Activated CD8-positive, alpha-beta T cell treated with anti-CD3 and anti-CD28 coated beads, Interleukin-2, amount 10 ng/mL, durations not matched to agents 7 days and 5 days (primary cell): Measurements from ENCODE around the gene TMEM59. TPM values are rescaled to one million over a fixed set of nuclear protein-coding genes. Genes with fewer than 3 reads are reported as not detected.
A peak's percentile ranks its signal among the peaks of the same experiment; 100 is the strongest.

ENCODE experiments used
- ATAC-seq: fragments of 150-1000 bp; cut with Tn5 transposase; one replicate; pipeline ENCODE4 v1.10.0; 2021; ENCODE audit warnings: moderate library complexity
- CTCF ChIA-PET: fragments of 350-600 bp; sonication (Branson Sonifier 250); formaldehyde crosslinking; loops from one replicate; lab custom pipeline; 2021; ENCODE audit warnings: antibody characterized with exemption; lab: Charles Lee
- POLR2A ChIA-PET: fragments of 350-600 bp; sonication (Branson Sonifier 250); formaldehyde crosslinking; loops from one replicate; lab custom pipeline; 2021; ENCODE audit warnings: antibody characterized with exemption; lab: Charles Lee
- DNase-seq: peaks from one replicate; pipeline ENCODE4 v3.0.0-alpha.2; 2020
- H3K27ac Mint-ChIP-seq: one replicate; pipeline ENCODE4 v1.8.0; 2021; ENCODE audit warnings: mild to moderate bottlenecking, mixed read lengths
- H3K27me3 Mint-ChIP-seq: one replicate; pipeline ENCODE4 v1.8.0; 2021; ENCODE audit warnings: low read depth, mixed read lengths
- H3K36me3 Mint-ChIP-seq: one replicate; pipeline ENCODE4 v1.8.0; 2021; ENCODE audit warnings: low read depth, mixed read lengths
- H3K4me1 Mint-ChIP-seq: one replicate; pipeline ENCODE4 v1.8.0; 2021; ENCODE audit warnings: low read depth, mixed read lengths
- H3K4me3 Mint-ChIP-seq: one replicate; pipeline ENCODE4 v1.8.0; 2021; ENCODE audit warnings: mild to moderate bottlenecking, mixed read lengths
- H3K9me3 Mint-ChIP-seq: one replicate; pipeline ENCODE4 v1.8.0; 2022; ENCODE audit warnings: mixed read lengths; ENCODE audit not compliant: insufficient read depth
- total RNA-seq, 2 experiments: library from RNA; stranded (reverse); gene quantifications; one replicate each; pipeline ENCODE4 v1.2.3, GENCODE V29; 2021

The TMEM59 gene
- total RNA-seq, 2 experiments from 2014 or later = 154 to 156 TPM

GRCh38 chr1:54086754-54087153, 33.8 kb upstream of the TMEM59 start:
- no peak for ATAC-seq
- POLR2A ChIA-PET = no interaction called here
- no peak for DNase-seq
- Mint-ChIP-seq H3K27me3 (no peaks in the 10 kb centered on the region), H3K4me1 (peaks cover 3% of the 10 kb centered on the region), H3K9me3 (no peaks in the 10 kb centered on the region), H3K27ac (no peak overlapping the region), H3K36me3 (peaks cover 2% of the 10 kb centered on the region), H3K4me3 (no peak overlapping the region)
- CTCF ChIA-PET = interaction anchor here (1.1 kb wide), 1 partner anchor 17 kb away, joined by 3 read pairs; no protein-coding TSS in a partner anchor

DNA sequence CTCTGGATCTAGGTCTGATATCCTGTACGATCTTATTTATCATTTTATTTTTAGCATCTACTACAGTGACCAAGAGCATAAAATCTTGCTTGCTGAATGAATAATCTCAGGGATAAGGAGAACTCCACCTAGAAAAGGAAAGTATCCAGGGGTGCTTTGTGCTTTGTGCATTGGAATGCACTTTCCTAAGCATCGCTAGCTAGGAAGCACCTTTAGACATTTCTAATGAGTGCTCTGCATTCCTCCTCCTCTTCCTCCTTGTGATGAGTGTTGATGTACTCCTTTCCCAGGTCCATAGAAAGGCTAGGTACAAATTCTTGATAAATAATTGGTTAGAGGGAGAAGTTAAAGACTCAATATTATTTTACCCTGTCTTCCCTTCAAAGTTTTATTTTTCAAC, 31.8 kb upstream of the TMEM59 start:
- H3K4me1 Mint-ChIP-seq = peaks cover 6% of the 10 kb centered on the region
- no peak for DNase-seq
- CTCF ChIA-PET = interaction anchor here (1.2 to 5.2 kb wide), 2 partner anchors 9 to 13 kb away, joined by 4 to 38 read pairs; no protein-coding TSS in a partner anchor
- H3K36me3 Mint-ChIP-seq = peaks cover 2% of the 10 kb centered on the region
- no peaks in the 10 kb centered on the region for H3K27me3 Mint-ChIP-seq
- H3K9me3 Mint-ChIP-seq = no peaks in the 10 kb centered on the region
- no peak overlapping the region for H3K4me3 Mint-ChIP-seq
- H3K27ac Mint-ChIP-seq = no peak overlapping the region
- POLR2A ChIA-PET = no interaction called here
- ATAC-seq = no peak

- DNase-seq (peak; percentile 74), ATAC-seq (peak; percentile 94)
- H3K27ac Mint-ChIP-seq = no peak overlapping the region
- H3K4me1 Mint-ChIP-seq = peaks cover 8% of the 10 kb centered on the region
- H3K27me3 Mint-ChIP-seq = no peaks in the 10 kb centered on the region
- CTCF ChIA-PET = interaction anchor here (0.8 to 5.2 kb wide), 16 partner anchors 9 to 408 kb away, joined by 3 to 38 read pairs (median 6); partner anchors contain the start of genes CYB5RL, MRPL37 and TCEANC2
- H3K4me3 Mint-ChIP-seq = no peak overlapping the region
- POLR2A ChIA-PET = no interaction called here
- no peaks in the 10 kb centered on the region for H3K36me3 Mint-ChIP-seq
- no peaks in the 10 kb centered on the region for H3K9me3 Mint-ChIP-seq
These were observed 28.6 kb upstream of the TMEM59 start for GRCh38 chr1:54081306-54082270.

GRCh38 chr1:54080598-54081049, 27.6 kb upstream of the TMEM59 start:
- no peaks in the 10 kb centered on the region for H3K9me3 Mint-ChIP-seq
- H3K36me3 Mint-ChIP-seq = no peaks in the 10 kb centered on the region

DNA sequence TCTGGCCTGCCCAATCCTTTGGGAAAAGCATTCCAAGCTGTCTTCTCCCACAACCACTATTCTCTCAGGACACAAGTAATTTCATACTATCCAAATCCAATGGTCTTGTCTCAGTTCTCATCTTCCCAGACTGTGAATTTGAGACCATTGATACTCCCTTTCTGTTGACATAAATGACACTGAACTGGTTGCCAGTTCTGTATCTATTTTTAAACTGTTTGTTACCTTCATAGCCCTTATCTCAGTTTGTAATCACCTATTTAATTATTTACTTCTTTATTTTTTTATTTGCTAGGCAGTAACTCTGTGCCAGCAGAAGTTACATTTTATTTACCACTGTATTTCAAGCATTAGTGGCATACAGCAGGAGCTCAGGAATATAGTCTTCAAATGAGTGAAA, 24.4 kb upstream of the TMEM59 start:
- peaks cover 8% of the 10 kb centered on the region for H3K4me1 Mint-ChIP-seq
- no peak for ATAC-seq

More at GRCh38 chr1:54080598-54081049, 27.6 kb upstream of the TMEM59 start:
- ChIA-PET CTCF (interaction anchor here (0.7 to 5.2 kb wide), 9 partner anchors 9 to 409 kb away, joined by 3 to 38 read pairs (median 6); no protein-coding TSS in a partner anchor), POLR2A (no interaction called here)
- no peak for DNase-seq
- no peaks in the 10 kb centered on the region for H3K27me3 Mint-ChIP-seq
- no peak for ATAC-seq
- no peak overlapping the region for H3K27ac Mint-ChIP-seq
- no peak overlapping the region for H3K4me3 Mint-ChIP-seq
- H3K4me1 Mint-ChIP-seq = peaks cover 8% of the 10 kb centered on the region

DNA sequence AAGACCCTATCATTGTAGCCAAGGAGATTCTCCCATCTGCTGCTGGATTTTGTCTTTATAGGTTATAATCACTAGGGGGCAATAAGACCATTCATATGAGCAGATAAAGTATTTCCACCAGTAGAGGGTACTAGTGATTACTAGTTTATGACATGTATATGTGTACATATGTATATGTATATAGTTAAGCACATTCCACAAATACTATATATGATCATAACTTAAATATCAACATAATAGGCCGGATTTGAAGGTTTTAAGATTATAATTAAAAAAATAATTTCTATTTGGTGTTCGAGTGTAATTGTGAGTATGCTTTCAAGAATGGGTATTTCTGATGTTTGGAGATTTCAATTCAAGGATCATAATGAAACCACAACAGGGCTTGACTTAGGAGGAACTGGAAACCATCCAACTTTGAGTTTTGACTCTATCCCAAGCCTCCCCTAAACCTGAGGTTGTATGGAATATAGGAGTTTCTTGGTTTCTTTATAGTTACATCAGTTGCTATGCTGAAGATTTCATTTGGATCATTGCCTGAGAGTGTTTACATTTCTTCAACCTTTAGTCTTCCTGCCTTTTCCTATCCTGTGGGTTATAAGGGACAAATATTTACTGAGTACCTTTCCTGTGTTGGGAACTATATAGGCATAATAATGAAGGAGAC, 17.3 kb upstream of the TMEM59 start:
- Mint-ChIP-seq H3K9me3 (no peaks in the 10 kb centered on the region), H3K27me3 (no peaks in the 10 kb centered on the region), H3K36me3 (peaks cover 7% of the 10 kb centered on the region), H3K4me1 (no peaks in the 10 kb centered on the region), H3K4me3 (no peak overlapping the region), H3K27ac (no peak overlapping the region)
- POLR2A ChIA-PET = no interaction called here
- peak; percentile 81 for ATAC-seq
- CTCF ChIA-PET = interaction anchor here (0.8 to 5.6 kb wide), 6 partner anchors 12 to 419 kb away, joined by 3 to 38 read pairs (median 4); partner anchors contain the start of genes TCEANC2 and TMEM59
- no peak for DNase-seq

More for the DNA sequence above, 24.4 kb upstream of the TMEM59 start:
- Mint-ChIP-seq H3K36me3 (no peaks in the 10 kb centered on the region), H3K9me3 (no peaks in the 10 kb centered on the region), H3K27me3 (no peaks in the 10 kb centered on the region), H3K27ac (no peak overlapping the region), H3K4me3 (no peak overlapping the region)
- DNase-seq = no peak
- CTCF ChIA-PET = interaction anchor here (1.0 to 1.7 kb wide), 2 partner anchors 28 to 412 kb away, joined by 4 read pairs; no protein-coding TSS in a partner anchor
- POLR2A ChIA-PET = no interaction called here

DNA sequence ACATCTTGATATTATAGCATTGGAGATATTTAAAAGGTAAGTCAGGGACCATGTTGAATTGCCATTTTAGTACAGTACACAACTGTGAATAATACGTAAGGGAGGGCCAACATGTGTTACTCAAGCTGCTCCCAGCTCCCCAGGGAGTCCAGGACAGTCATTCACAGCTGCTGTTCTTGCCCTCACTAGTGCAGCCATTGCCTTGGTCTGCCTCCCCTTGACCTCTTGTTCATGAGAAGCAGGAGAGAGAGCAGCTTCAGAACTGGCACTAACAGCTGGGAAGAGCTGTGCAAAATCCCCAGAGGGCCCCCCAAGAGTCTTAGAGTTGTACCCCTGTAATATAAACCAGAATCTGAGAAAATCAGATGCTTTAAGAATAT, 16.8 kb upstream of the TMEM59 start:
- CTCF ChIA-PET = interaction anchor here (0.8 to 5.6 kb wide), 7 partner anchors 12 to 420 kb away, joined by 3 to 38 read pairs (median 3); partner anchors contain the start of genes TCEANC2 and TMEM59

GRCh38 chr1:54064299-54064698, 11.3 kb upstream of the TMEM59 start:
- no peak for DNase-seq
- no peak overlapping the region for H3K4me3 Mint-ChIP-seq
- H3K4me1 Mint-ChIP-seq = no peaks in the 10 kb centered on the region
- ATAC-seq = no peak
- peaks cover 2% of the 10 kb centered on the region for H3K36me3 Mint-ChIP-seq
- no peak overlapping the region for H3K27ac Mint-ChIP-seq
- POLR2A ChIA-PET = no interaction called here
- H3K27me3 Mint-ChIP-seq = no peaks in the 10 kb centered on the region
- CTCF ChIA-PET = interaction anchor here (1.7 kb wide), 1 partner anchor 12 kb away, joined by 4 read pairs; no protein-coding TSS in a partner anchor
- H3K9me3 Mint-ChIP-seq = no peaks in the 10 kb centered on the region

More for the DNA sequence above, 16.8 kb upstream of the TMEM59 start:
- Mint-ChIP-seq H3K27me3 (no peaks in the 10 kb centered on the region), H3K27ac (no peak overlapping the region), H3K9me3 (no peaks in the 10 kb centered on the region), H3K4me3 (no peak overlapping the region), H3K4me1 (no peaks in the 10 kb centered on the region), H3K36me3 (peaks cover 7% of the 10 kb centered on the region)
- POLR2A ChIA-PET = no interaction called here
- ATAC-seq (no peak), DNase-seq (no peak)

GRCh38 chr1:54054438-54054749, 1.4 kb upstream of the TMEM59 start:
- Mint-ChIP-seq H3K27me3 (no peaks in the 10 kb centered on the region), H3K4me1 (peaks cover 26% of the 10 kb centered on the region), H3K36me3 (peaks cover 29% of the 10 kb centered on the region), H3K9me3 (no peaks in the 10 kb centered on the region), H3K27ac (no peak overlapping the region), H3K4me3 (no peak overlapping the region)
- peak; percentile 27 for DNase-seq
- ChIA-PET POLR2A (interaction anchor here (1.8 kb wide), 1 partner anchor 233 kb away, joined by 4 read pairs; no protein-coding TSS in a partner anchor), CTCF (interaction anchor here (1.0 to 2.2 kb wide), 3 partner anchors 28 to 665 kb away, joined by 3 to 7 read pairs (median 3); partner anchors contain the start of gene IFT25)
- no peak for ATAC-seq

DNA sequence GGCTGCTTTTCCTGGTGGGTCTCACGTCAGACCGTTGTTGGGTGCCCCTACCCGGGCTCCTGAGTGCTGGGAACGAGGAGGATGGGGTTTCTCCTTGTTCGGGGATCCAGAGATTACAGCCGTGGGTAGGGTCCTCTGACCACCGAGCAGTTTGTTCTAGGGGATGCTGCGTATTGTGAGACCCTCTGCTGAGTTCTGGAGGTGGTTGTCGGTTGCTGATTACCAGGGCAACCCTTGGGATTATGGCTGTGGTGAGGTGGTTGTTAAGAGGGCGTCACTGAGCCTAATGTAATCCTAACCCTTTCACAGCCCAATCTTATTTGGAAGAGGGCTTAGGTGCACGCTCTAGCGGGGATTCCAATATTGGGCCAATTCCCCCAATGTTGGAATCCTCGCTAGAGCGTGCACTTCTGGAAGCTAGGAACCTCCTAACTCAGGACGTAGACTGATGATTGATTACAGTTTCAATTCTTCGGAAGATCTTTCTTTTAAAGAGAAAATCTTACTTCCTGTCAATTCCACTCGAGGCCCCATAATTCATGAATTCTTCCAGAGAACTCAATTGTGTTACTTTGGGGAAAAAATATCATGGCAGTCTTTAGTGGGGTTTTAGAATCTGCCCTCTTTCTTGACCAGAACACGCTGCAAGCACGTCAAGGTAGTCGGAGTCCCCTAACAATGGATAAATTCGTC, 887 bp upstream of the TMEM59 start:
- DNase-seq (no peak), ATAC-seq (no peak)
- H3K36me3 Mint-ChIP-seq = peaks cover 29% of the 10 kb centered on the region
- no peaks in the 10 kb centered on the region for H3K9me3 Mint-ChIP-seq
- ChIA-PET CTCF (interaction anchor here (1.0 to 2.2 kb wide), 6 partner anchors 28 to 665 kb away, joined by 3 to 7 read pairs (median 4); partner anchors contain the start of genes IFT25 and LRRC42), POLR2A (interaction anchor here (1.4 to 2.9 kb wide), 4 partner anchors 11 to 233 kb away, joined by 3 to 14 read pairs (median 8); partner anchors contain the start of genes IFT25 and LRRC42)
- H3K4me3 Mint-ChIP-seq = no peak overlapping the region
- peaks cover 27% of the 10 kb centered on the region for H3K4me1 Mint-ChIP-seq
- H3K27me3 Mint-ChIP-seq = no peaks in the 10 kb centered on the region
- no peak overlapping the region for H3K27ac Mint-ChIP-seq
